Endothelial cell of umbilical vein (primary cell): ENCODE results near the gene RPS2. TPM values are rescaled to one million over a fixed set of nuclear protein-coding genes. Genes with fewer than 3 reads are reported as not detected.
A peak's percentile ranks its signal among the peaks of the same experiment; 100 is the strongest.

Experiments used
- BruUV-seq: library from RNA; stranded (reverse); fragments of 400-500 nt; replicated peaks from 2 replicates; lab custom pipeline; 2021; lab: Mats Ljungman, UMichigan
- CTCF ChIA-PET: fragments of 300-600, 350-600 bp; sonication (Branson Sonifier 250); formaldehyde crosslinking; loops from one replicate; lab custom pipeline; 2021; ENCODE audit warnings: antibody characterized with exemption, inconsistent platforms; lab: Charles Lee
- POLR2A ChIA-PET: fragments of 300-600, 350-600 bp; sonication (Branson Sonifier 250); formaldehyde crosslinking; loops from one replicate; lab custom pipeline; 2021; ENCODE audit warnings: antibody characterized with exemption, inconsistent platforms; lab: Charles Lee
- DNase-seq: peaks from one replicate; pipeline ENCODE4 v3.0.0-alpha.2; 2011; ENCODE audit warnings: low read depth, low spot score
- FAIRE-seq: peaks from 2 replicates; lab custom pipeline; 2011; peaks lifted over from hg19 to GRCh38; lab: Jason Lieb, UNC
- H2AFZ ChIP-seq: 2 replicates; pipeline ENCODE4 v1.6.0; 2012; ENCODE audit warnings: low read depth, low read length, control low read depth, inconsistent platforms
- H3K27ac ChIP-seq: 2 replicates; pipeline ENCODE4 v1.5.1; 2011; ENCODE audit warnings: low read depth, mild to moderate bottlenecking, control low read depth, low read length, moderate library complexity; ENCODE audit not compliant: insufficient read depth
- H3K27me3 ChIP-seq, 2 experiments: 2 replicates each; pipeline versions ENCODE4 v1.6.0 to v1.6.1; 2011; ENCODE audit warnings: low read length in 2 of 2, mixed read lengths in 1 of 2; ENCODE audit not compliant: control insufficient read depth in 2 of 2, insufficient read depth in 2 of 2
- H3K36me3 ChIP-seq, 2 experiments: 2 replicates in 1 of 2; 3 replicates in 1 of 2; pipeline ENCODE4 v1.5.1; 2011; ENCODE audit warnings: low read length in 2 of 2, mild to moderate bottlenecking in 1 of 2, moderate library complexity in 1 of 2; ENCODE audit not compliant: control insufficient read depth in 2 of 2, insufficient read depth in 2 of 2; ENCODE audit errors: extremely low read depth in 1 of 2
- H3K4me1 ChIP-seq: 3 replicates; pipeline ENCODE4 v1.5.1; 2011; ENCODE audit warnings: mild to moderate bottlenecking, low read length; ENCODE audit not compliant: control insufficient read depth, insufficient read depth; ENCODE audit errors: extremely low read depth
- H3K4me2 ChIP-seq: 2 replicates; pipeline ENCODE4 v1.6.1; 2011; ENCODE audit warnings: low read length, control low read depth, mixed read lengths; ENCODE audit not compliant: insufficient read depth
- H3K4me3 ChIP-seq, 3 experiments: fragments of 200-600 bp in 1 of 3; sonication (generic), shearing (Covaris generic) in 1 of 3; replicated peaks in 1 of 3; 2 replicates each; pipeline ENCODE4 v1.5.1; 2011 to 2016; ENCODE audit warnings: control low read depth in 3 of 3, low read length in 3 of 3, mild to moderate bottlenecking in 2 of 3, inconsistent platforms in 1 of 3, low read depth in 1 of 3, moderate library complexity in 1 of 3; ENCODE audit not compliant: insufficient read depth in 1 of 3
- H3K79me2 ChIP-seq: 2 replicates; pipeline ENCODE4 v1.6.0; 2012; ENCODE audit warnings: low read length, inconsistent platforms; ENCODE audit not compliant: control insufficient read depth, insufficient read depth
- H3K9ac ChIP-seq: replicated peaks from 2 replicates; pipeline ENCODE3; 2011; ENCODE audit warnings: low read length, control low read depth; ENCODE audit not compliant: insufficient read depth; ENCODE audit errors: extremely low read depth
- H3K9me1 ChIP-seq: replicated peaks from 3 replicates; pipeline ENCODE4 v1.6.0; 2011; ENCODE audit warnings: mild to moderate bottlenecking, low read length; ENCODE audit not compliant: control insufficient read depth, insufficient read depth; ENCODE audit errors: extremely low read depth
- H3K9me3 ChIP-seq: replicated peaks from 2 replicates; pipeline ENCODE4 v1.5.1; 2012; ENCODE audit warnings: low read length, inconsistent platforms; ENCODE audit not compliant: control insufficient read depth, insufficient read depth
- H4K20me1 ChIP-seq: replicated peaks from 2 replicates; pipeline ENCODE3; 2011; ENCODE audit warnings: mild to moderate bottlenecking, low read length; ENCODE audit not compliant: control insufficient read depth, insufficient read depth; ENCODE audit errors: extremely low read depth
- GATA2 ChIP-seq: IDR thresholded peaks from 2 replicates; pipeline ENCODE4 v1.7.0; 2011; ENCODE audit warnings: low read depth, mild to moderate bottlenecking, moderate library complexity, mixed read lengths, low read length; ENCODE audit not compliant: insufficient read length, insufficient read depth
- JUN ChIP-seq: IDR thresholded peaks from 2 replicates; pipeline ENCODE4 v1.6.1; 2011; ENCODE audit warnings: borderline replicate concordance, low read depth; ENCODE audit not compliant: insufficient read length, insufficient read depth
- MYC ChIP-seq: IDR thresholded peaks from one replicate; pipeline ENCODE4 v1.6.1; 2011; ENCODE audit warnings: mild to moderate bottlenecking, low read depth, low read length
- POLR2A ChIP-seq: IDR thresholded peaks from 2 replicates; pipeline ENCODE4 v1.6.1; 2012; ENCODE audit warnings: low read depth, mild to moderate bottlenecking, control low read depth, low read length
- dilution Hi-C: fragments of 300-500 bp; cut with MboI; formaldehyde crosslinking; loops from one replicate; pipeline ENCODE4 v1.15.0; 2019; ENCODE audit warnings: low sequenced_read_pairs; ENCODE audit not compliant: extremely low pct_ligation_motif_present
- intact Hi-C: fragments of 100-400 bp; cut with micrococcal nuclease; formaldehyde crosslinking; loops from one replicate; pipeline ENCODE4 v1.10.0; 2022
- polyA plus RNA-seq, 4 experiments: library from polyadenylated mRNA; depleted of rRNA in 3 of 4; stranded (reverse) in 3 of 4; unstranded in 1 of 4; fragments of >200 nt; gene quantifications; 2 replicates each; pipeline versions ENCODE4 v1.2.1 to v1.2.3, GENCODE V29; 2011 to 2012; ENCODE audit warnings: missing spikeins in 1 of 4
- total RNA-seq: library from RNA; stranded (reverse); gene quantifications from 2 replicates; pipeline ENCODE4 v1.2.3, GENCODE V29; 2021
- TF ChIP-seq, protein P1 (sequence below), 2 donors: IDR thresholded peaks; 1 replicate in 1 of 2; 2 replicates in 1 of 2; pipeline ENCODE4 v1.5.1; 2011; ENCODE audit warnings: low read length in 2 of 2, mild to moderate bottlenecking in 2 of 2, moderate library complexity in 2 of 2, control low read depth in 1 of 2, inconsistent platforms in 1 of 2, low read depth in 1 of 2; ENCODE audit not compliant: insufficient read depth in 1 of 2; ENCODE audit errors: extremely low read depth in 1 of 2

RPS2 gene
- total and polyA plus RNA-seq, 2 donors (not counting 3 experiments of a cell fraction or from before 2014, with no cell fraction given) = 2,793 to 9,021 TPM

GRCh38 chr16:2007081-2007836, 42.6 kb upstream of the RPS2 start:
- dilution Hi-C loops (no loop called here), intact Hi-C loops (no loop called here)
- Histone ChIP-seq H4K20me1 (no peaks in the 10 kb centered on the region), H3K27ac (peak overlapping the region; percentile 82), H3K9ac (peak overlapping the region; percentile 43), H3K9me1 (no peaks in the 10 kb centered on the region), H3K9me3 (no peaks in the 10 kb centered on the region), H3K4me2 (peak overlapping the region; percentile 92), H2AFZ (no peak overlapping the region), H3K4me3 (peak overlapping the region in 2 of 3 experiments; percentile 0 to 71), H3K4me1 (peaks cover 48% of the 10 kb centered on the region), H3K27me3 (no peaks in the 10 kb centered on the region), H3K36me3 (peaks cover 0 to 11% of the 10 kb centered on the region in 2 experiments), H3K79me2 (peaks cover 69% of the 10 kb centered on the region)
- no peak for DNase-seq
- TF ChIP-seq JUN = no peak
- TF ChIP-seq MYC = no peak
- no peak for TF ChIP-seq GATA2
- peak; percentile 24 for TF ChIP-seq POLR2A
- TF ChIP-seq, protein P1, sequence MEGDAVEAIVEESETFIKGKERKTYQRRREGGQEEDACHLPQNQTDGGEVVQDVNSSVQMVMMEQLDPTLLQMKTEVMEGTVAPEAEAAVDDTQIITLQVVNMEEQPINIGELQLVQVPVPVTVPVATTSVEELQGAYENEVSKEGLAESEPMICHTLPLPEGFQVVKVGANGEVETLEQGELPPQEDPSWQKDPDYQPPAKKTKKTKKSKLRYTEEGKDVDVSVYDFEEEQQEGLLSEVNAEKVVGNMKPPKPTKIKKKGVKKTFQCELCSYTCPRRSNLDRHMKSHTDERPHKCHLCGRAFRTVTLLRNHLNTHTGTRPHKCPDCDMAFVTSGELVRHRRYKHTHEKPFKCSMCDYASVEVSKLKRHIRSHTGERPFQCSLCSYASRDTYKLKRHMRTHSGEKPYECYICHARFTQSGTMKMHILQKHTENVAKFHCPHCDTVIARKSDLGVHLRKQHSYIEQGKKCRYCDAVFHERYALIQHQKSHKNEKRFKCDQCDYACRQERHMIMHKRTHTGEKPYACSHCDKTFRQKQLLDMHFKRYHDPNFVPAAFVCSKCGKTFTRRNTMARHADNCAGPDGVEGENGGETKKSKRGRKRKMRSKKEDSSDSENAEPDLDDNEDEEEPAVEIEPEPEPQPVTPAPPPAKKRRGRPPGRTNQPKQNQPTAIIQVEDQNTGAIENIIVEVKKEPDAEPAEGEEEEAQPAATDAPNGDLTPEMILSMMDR (IDR thresholded peaks at IDR 0.05; ENCODE audit: extremely low read depth in 1 of 2, insufficient read depth in 1 of 2, low read depth in 1 of 2, low read length in 2 of 2) = no peak
- ChIA-PET POLR2A (interaction anchor here (0.6 to 1.0 kb wide), 2 partner anchors 139 to 148 kb away, joined by 3 read pairs; partner anchors contain the start of gene TRAF7), CTCF (interaction anchor here (0.8 to 2.7 kb wide), 8 partner anchors 9 to 148 kb away, joined by 3 to 28 read pairs (median 4); partner anchors contain the start of gene TRAF7)
- no TSS peak for BruUV-seq
- FAIRE-seq = no peak
